Neural cell (in vitro differentiated cells): Measurements from ENCODE around the gene TMUB1. TPM values are rescaled to one million over a fixed set of nuclear protein-coding genes. Genes with fewer than 3 reads are reported as not detected.

Experiments used
- H2AFZ ChIP-seq: fragments of 200-600, 300-800 bp; sonication (generic), shearing (Covaris generic); 2 replicates; pipeline ENCODE4 v1.6.0; 2014; ENCODE audit warnings: low read depth, mild to moderate bottlenecking, antibody characterized with exemption, low read length, moderate library complexity
- H3F3A ChIP-seq: fragments of 200-600 bp; shearing (Covaris generic); 2 replicates; pipeline ENCODE4 v1.6.1; 2016; ENCODE audit warnings: mild to moderate bottlenecking, moderate library complexity, mixed read lengths, antibody characterized with exemption, low read length; ENCODE audit not compliant: insufficient read depth, poor library complexity, severe bottlenecking
- H3K27ac ChIP-seq: fragments of 200-600, 300-800 bp; sonication (generic), shearing (Covaris generic); 2 replicates; pipeline ENCODE4 v1.5.1; 2014; ENCODE audit warnings: mild to moderate bottlenecking, low read length, moderate library complexity
- H3K27me3 ChIP-seq: fragments of 300-800, 200-600 bp; sonication (generic), shearing (Covaris generic); 2 replicates; pipeline ENCODE4 v1.6.0; 2014; ENCODE audit warnings: mild to moderate bottlenecking, low read depth, low read length, moderate library complexity; ENCODE audit not compliant: insufficient read depth
- H3K36me3 ChIP-seq: fragments of 300-800, 200-600 bp; sonication (generic), shearing (Covaris generic); 2 replicates; pipeline ENCODE4 v1.5.1; 2014; ENCODE audit warnings: mild to moderate bottlenecking, antibody characterized with exemption, low read length, moderate library complexity; ENCODE audit not compliant: insufficient read depth
- H3K4me2 ChIP-seq: fragments of 300-800, 200-600 bp; sonication (generic), shearing (Covaris generic); 2 replicates; pipeline ENCODE4 v1.6.0; 2014; ENCODE audit warnings: mild to moderate bottlenecking, low read length
- H3K4me3 ChIP-seq: fragments of 300-800, 200-600 bp; sonication (generic), shearing (Covaris generic); 2 replicates; pipeline ENCODE4 v1.5.1; 2014; ENCODE audit warnings: mild to moderate bottlenecking, low read length, moderate library complexity
- H3K79me2 ChIP-seq: fragments of 200-600 bp; shearing (Covaris generic); replicated peaks from 2 replicates; pipeline ENCODE4 v1.6.0; 2014; ENCODE audit warnings: mild to moderate bottlenecking, low read length, moderate library complexity; ENCODE audit not compliant: insufficient read depth
- H3K9ac ChIP-seq: fragments of 300-800, 200-600 bp; sonication (generic), shearing (Covaris generic); 2 replicates; pipeline ENCODE4 v1.6.1; 2016; ENCODE audit warnings: mild to moderate bottlenecking, low read length, mixed read lengths
- H3K9me2 ChIP-seq: fragments of 200-600 bp; shearing (Covaris generic); 2 replicates; pipeline ENCODE4 v1.6.1; 2016; ENCODE audit warnings: mild to moderate bottlenecking, low read length, mixed read lengths; ENCODE audit not compliant: insufficient read depth
- H3K9me3 ChIP-seq: fragments of 200-600, 300-800 bp; sonication (generic), shearing (Covaris generic); 2 replicates; pipeline ENCODE4 v1.6.1; 2016; ENCODE audit warnings: mild to moderate bottlenecking, mixed run types, low read length, moderate library complexity, mixed read lengths
- H4K20me1 ChIP-seq: fragments of 200-600 bp; shearing (Covaris generic); 2 replicates; pipeline ENCODE4 v1.6.1; 2016; ENCODE audit warnings: mild to moderate bottlenecking, mixed run types; ENCODE audit not compliant: insufficient read depth
- EP300 ChIP-seq: fragments of 450-650 bp; conservative IDR thresholded peaks from 2 replicates; pipeline ENCODE4 v1.6.1; 2014; ENCODE audit warnings: antibody characterized with exemption, mild to moderate bottlenecking, moderate library complexity; ENCODE audit not compliant: poor library complexity, severe bottlenecking
- EZH2 ChIP-seq: fragments of 200-600, 300-800 bp; shearing (Covaris generic), sonication (generic); IDR thresholded peaks from 2 replicates; pipeline ENCODE4 v1.6.1; 2014; ENCODE audit warnings: antibody characterized with exemption, low read length, borderline replicate concordance, mild to moderate bottlenecking; ENCODE audit not compliant: insufficient read depth, poor library complexity, severe bottlenecking
- MXI1 ChIP-seq: fragments of 450-650 bp; conservative IDR thresholded peaks from 2 replicates; pipeline ENCODE4 v1.6.1; 2014; ENCODE audit warnings: antibody characterized with exemption, mild to moderate bottlenecking; ENCODE audit not compliant: poor library complexity, severe bottlenecking
- POLR2AphosphoS5 ChIP-seq: IDR thresholded peaks from 2 replicates; pipeline ENCODE4 v1.6.1; 2012
- RAD21 ChIP-seq: fragments of 450-650 bp; conservative IDR thresholded peaks from 2 replicates; pipeline ENCODE4 v1.6.1; 2014; ENCODE audit warnings: antibody characterized with exemption, mild to moderate bottlenecking, moderate library complexity
- SMC3 ChIP-seq: fragments of 450-650 bp; conservative IDR thresholded peaks from 2 replicates; pipeline ENCODE4 v1.6.1; 2014; ENCODE audit warnings: antibody characterized with exemption, mild to moderate bottlenecking, moderate library complexity; ENCODE audit not compliant: poor library complexity
- TAF1 ChIP-seq: IDR thresholded peaks from 2 replicates; pipeline ENCODE4 v1.6.1; 2012; ENCODE audit warnings: low read depth
- polyA plus RNA-seq: library from polyadenylated mRNA; depleted of rRNA; stranded (reverse); fragments of >200 nt; gene quantifications from 2 replicates; pipeline ENCODE4 v1.2.3, GENCODE V29; 2014
- TF ChIP-seq, protein P1 (sequence below): IDR thresholded peaks from 2 replicates; pipeline ENCODE4 v1.6.1; 2012; ENCODE audit warnings: borderline replicate concordance
- TF ChIP-seq, protein P2 (sequence below): fragments of 450-650 bp; IDR thresholded peaks from 2 replicates; pipeline ENCODE4 v1.5.1; 2014; ENCODE audit warnings: antibody characterized with exemption, mild to moderate bottlenecking, moderate library complexity; ENCODE audit not compliant: poor library complexity, severe bottlenecking

TMUB1 gene
- polyA plus RNA-seq, 1 donor from 2014 or later: 35.2 TPM

DNA sequence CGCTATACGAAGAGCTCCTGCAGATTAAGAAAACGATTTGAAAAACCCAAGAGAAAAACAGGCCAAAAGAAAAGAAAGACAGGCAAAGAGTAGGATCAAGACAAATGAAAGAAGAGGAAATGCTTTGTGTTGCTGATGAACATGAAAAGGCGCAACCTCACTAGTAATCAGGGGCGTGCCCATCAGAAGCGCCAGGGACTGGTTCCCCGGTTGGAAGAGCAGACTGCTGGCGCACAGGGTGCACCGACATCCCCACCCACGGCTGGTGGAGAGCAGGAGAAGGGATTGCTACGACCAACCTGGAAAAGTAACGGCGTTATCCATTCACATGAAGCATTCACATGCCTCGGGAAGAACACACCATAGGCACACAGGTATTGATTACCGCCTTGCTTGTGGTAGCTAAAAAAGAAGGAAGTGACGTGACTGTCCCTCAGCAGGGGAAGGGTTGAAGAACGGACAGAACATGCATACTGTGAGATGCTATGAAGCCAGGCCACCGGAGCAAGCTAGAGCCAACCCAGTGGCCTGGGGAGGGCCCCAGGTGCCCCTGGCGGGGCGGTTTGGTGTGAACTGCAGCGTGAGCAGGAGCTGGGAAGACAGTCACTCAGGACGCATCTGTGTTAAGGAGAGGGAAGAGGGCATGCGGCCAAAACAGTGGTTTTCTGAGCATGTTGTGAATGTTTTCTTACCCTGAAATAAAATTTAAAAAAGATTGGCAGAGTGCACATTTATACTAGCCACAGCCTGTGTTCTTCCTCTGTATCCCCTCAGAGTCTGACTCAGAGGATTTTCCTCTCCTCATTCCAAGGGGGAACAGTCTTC is 21.3 kb upstream of the TMUB1 start:
- Histone ChIP-seq H3K4me2 (no peak overlapping the region), H3K9me2 (no peaks in the 10 kb centered on the region), H3K4me3 (no peak overlapping the region), H3K27ac (no peak overlapping the region), H3F3A (no peaks in the 10 kb centered on the region), H3K27me3 (no peaks in the 10 kb centered on the region), H3K9ac (no peak overlapping the region), H3K79me2 (peaks cover 6% of the 10 kb centered on the region), H2AFZ (no peak overlapping the region), H3K9me3 (no peaks in the 10 kb centered on the region), H3K36me3 (no peaks in the 10 kb centered on the region), H4K20me1 (peaks cover 2% of the 10 kb centered on the region)
- no peak for TF ChIP-seq EP300
- TF ChIP-seq TAF1: no peak
- no peak for TF ChIP-seq SMC3

DNA sequence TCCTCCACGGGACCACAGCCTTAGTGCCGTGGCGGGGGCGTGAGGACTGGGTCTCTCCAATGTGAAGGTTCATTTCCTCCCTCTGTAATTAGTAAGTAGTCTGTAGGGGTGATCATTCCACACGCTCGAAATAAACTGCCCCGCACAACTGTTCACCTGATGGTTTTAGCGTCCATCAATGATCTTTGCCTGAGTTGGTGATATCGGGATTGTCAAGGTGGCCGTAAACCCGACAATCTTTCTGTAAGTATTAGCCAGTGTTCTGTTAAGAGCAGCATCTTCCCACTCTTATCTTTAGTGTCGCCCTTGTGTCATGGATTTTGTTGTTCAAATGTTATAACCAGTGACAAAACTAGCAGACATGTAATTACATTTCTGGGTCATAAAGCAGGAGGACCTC is 20.7 kb upstream of the TMUB1 start:
- Histone ChIP-seq H3K9me3 (no peaks in the 10 kb centered on the region), H3K79me2 (peaks cover 10% of the 10 kb centered on the region), H3F3A (no peaks in the 10 kb centered on the region), H3K4me3 (no peak overlapping the region), H3K27me3 (no peaks in the 10 kb centered on the region), H3K9ac (no peak overlapping the region), H3K36me3 (no peaks in the 10 kb centered on the region), H2AFZ (no peak overlapping the region), H3K9me2 (no peaks in the 10 kb centered on the region), H3K4me2 (no peak overlapping the region), H3K27ac (no peak overlapping the region), H4K20me1 (peaks cover 4% of the 10 kb centered on the region)
- no peak for TF ChIP-seq RAD21
- TF ChIP-seq TAF1: no peak
- no peak for TF ChIP-seq POLR2AphosphoS5
- TF ChIP-seq EP300: no peak
- TF ChIP-seq, protein P1, sequence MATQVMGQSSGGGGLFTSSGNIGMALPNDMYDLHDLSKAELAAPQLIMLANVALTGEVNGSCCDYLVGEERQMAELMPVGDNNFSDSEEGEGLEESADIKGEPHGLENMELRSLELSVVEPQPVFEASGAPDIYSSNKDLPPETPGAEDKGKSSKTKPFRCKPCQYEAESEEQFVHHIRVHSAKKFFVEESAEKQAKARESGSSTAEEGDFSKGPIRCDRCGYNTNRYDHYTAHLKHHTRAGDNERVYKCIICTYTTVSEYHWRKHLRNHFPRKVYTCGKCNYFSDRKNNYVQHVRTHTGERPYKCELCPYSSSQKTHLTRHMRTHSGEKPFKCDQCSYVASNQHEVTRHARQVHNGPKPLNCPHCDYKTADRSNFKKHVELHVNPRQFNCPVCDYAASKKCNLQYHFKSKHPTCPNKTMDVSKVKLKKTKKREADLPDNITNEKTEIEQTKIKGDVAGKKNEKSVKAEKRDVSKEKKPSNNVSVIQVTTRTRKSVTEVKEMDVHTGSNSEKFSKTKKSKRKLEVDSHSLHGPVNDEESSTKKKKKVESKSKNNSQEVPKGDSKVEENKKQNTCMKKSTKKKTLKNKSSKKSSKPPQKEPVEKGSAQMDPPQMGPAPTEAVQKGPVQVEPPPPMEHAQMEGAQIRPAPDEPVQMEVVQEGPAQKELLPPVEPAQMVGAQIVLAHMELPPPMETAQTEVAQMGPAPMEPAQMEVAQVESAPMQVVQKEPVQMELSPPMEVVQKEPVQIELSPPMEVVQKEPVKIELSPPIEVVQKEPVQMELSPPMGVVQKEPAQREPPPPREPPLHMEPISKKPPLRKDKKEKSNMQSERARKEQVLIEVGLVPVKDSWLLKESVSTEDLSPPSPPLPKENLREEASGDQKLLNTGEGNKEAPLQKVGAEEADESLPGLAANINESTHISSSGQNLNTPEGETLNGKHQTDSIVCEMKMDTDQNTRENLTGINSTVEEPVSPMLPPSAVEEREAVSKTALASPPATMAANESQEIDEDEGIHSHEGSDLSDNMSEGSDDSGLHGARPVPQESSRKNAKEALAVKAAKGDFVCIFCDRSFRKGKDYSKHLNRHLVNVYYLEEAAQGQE: no peak
- TF ChIP-seq SMC3: no peak
- TF ChIP-seq, protein P2, sequence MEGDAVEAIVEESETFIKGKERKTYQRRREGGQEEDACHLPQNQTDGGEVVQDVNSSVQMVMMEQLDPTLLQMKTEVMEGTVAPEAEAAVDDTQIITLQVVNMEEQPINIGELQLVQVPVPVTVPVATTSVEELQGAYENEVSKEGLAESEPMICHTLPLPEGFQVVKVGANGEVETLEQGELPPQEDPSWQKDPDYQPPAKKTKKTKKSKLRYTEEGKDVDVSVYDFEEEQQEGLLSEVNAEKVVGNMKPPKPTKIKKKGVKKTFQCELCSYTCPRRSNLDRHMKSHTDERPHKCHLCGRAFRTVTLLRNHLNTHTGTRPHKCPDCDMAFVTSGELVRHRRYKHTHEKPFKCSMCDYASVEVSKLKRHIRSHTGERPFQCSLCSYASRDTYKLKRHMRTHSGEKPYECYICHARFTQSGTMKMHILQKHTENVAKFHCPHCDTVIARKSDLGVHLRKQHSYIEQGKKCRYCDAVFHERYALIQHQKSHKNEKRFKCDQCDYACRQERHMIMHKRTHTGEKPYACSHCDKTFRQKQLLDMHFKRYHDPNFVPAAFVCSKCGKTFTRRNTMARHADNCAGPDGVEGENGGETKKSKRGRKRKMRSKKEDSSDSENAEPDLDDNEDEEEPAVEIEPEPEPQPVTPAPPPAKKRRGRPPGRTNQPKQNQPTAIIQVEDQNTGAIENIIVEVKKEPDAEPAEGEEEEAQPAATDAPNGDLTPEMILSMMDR: no peak
- no peak for TF ChIP-seq EZH2
- no peak for TF ChIP-seq MXI1
